Measurements from ENCODE around the gene PLEKHM3. TPM values are rescaled to one million over a fixed set of nuclear protein-coding genes. Genes with fewer than 3 reads are reported as not detected.
A peak's percentile ranks its signal among the peaks of the same experiment; 100 is the strongest.

PLEKHM3 gene
- total RNA-seq, 1 experiment from 2014 or later, result 9.3 TPM

DNA sequence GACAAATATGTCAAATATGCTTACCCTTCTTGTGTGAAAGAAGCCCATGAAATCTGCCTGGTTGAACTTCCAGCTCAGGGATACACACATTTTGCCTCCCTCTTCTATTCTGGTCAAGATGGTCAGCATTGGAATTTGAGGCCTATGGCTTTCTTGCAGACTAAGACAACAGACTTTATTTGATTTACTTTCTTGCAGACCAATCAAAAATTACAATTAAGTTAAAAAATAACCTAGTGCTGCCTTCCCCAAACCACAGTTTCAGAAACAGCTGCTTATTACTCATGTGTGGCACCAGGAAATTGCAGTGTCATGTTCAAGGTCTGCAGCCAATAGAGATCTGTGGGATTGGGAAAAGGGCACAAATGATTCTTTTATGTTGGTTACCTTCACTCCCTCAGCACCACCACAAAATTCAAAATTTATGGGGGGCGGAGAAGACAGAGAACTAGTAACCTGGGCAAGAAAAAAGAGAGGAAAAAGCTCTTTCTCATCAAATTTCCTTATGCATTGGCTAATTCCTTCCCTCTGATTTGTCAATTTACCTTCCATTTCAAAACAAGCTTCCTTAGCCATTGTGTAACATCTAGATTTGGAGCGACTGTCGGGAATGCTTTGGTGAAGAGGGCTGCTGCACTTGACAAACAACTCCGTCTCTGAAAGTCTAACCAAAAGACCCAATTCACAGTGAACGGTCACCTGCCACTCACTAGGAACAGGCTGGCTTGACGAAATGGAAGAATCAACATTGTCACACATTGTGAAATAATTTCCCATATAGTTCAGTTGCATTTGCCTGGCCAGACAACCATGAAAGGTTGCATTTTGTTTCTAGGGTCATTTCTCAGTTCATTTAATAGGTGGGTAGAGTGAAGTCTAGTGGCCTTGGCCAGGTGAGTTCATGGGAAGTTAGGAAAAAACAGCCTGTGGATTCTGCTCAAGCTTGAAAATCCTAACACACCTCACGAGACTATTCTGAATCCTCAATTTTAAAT, 155.2 kb downstream of the PLEKHM3 start:
- peaks cover 6% of the 10 kb centered on the region for H3K4me1 Mint-ChIP-seq (ENCODE audit: low read depth, unreplicated experiment)
- H3K4me1 ChIP-seq, result peaks cover 27% of the 10 kb centered on the region
- peak in 1 of 2 experiments; percentile 57 for DNase-seq

DNA sequence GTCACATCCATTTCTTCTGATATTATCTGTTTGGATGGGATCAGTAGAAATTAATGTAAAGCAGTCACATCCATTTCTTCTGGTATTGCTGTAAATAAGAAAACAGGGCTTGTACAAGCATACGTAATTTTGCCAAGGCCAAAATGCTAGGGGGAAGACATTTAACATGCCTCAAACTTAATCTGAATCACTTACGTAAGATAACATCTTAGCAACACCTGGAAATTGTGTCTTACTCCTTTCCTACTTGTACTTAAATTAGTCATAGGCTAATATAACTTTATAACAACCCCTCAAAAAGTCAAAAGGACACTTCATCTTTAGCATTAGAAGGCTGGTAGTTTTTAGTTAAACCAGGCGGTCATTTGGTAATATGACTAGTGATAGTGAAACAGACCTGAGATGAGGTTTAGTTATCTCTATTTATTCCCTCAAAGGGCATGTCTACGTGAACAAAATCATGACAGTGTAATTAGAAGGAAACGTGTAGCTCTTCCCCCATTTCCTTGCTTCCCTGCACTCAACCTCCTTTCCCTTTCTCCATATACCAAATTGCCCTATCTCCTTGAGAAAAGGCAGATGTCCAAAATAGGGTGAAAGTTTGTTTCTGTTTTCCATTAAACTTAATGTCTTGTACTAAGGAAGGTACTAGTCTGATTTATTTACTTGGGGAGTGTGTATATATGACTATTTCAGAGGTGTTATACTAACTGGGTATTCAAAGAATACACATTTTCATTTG, 156.3 kb downstream of the PLEKHM3 start:
- no peaks in the 10 kb centered on the region for H3K36me3 ChIP-seq (ENCODE audit: control insufficient read depth, insufficient read depth, low read length)
- peaks cover 5% of the 10 kb centered on the region for H3K36me3 Mint-ChIP-seq (ENCODE audit: insufficient read depth, unreplicated experiment)
- H3K4me1 Mint-ChIP-seq (ENCODE audit: low read depth, unreplicated experiment), result peaks cover 6% of the 10 kb centered on the region
- H3K27me3 Mint-ChIP-seq (ENCODE audit: insufficient read depth, unreplicated experiment), result no peaks in the 10 kb centered on the region
- TSS peak; percentile 47 for BruUV-seq (replicated peaks)
- H3K27me3 ChIP-seq (replicated peaks; ENCODE audit: control insufficient read depth, insufficient read depth, low read length), result no peaks in the 10 kb centered on the region
- DNase-seq, result no peak
- POLR2A ChIA-PET, result interaction anchor here (0.6 kb wide), 1 partner anchor 109 kb away, joined by 3 read pairs; no protein-coding TSS in a partner anchor
- H3K9me3 ChIP-seq, result no peaks in the 10 kb centered on the region
- CTCF ChIA-PET, result no interaction called here
- H3K4me1 ChIP-seq, result peaks cover 26% of the 10 kb centered on the region
- H3K9me3 Mint-ChIP-seq (ENCODE audit: unreplicated experiment), result no peaks in the 10 kb centered on the region
- TF ChIP-seq, protein P1, sequence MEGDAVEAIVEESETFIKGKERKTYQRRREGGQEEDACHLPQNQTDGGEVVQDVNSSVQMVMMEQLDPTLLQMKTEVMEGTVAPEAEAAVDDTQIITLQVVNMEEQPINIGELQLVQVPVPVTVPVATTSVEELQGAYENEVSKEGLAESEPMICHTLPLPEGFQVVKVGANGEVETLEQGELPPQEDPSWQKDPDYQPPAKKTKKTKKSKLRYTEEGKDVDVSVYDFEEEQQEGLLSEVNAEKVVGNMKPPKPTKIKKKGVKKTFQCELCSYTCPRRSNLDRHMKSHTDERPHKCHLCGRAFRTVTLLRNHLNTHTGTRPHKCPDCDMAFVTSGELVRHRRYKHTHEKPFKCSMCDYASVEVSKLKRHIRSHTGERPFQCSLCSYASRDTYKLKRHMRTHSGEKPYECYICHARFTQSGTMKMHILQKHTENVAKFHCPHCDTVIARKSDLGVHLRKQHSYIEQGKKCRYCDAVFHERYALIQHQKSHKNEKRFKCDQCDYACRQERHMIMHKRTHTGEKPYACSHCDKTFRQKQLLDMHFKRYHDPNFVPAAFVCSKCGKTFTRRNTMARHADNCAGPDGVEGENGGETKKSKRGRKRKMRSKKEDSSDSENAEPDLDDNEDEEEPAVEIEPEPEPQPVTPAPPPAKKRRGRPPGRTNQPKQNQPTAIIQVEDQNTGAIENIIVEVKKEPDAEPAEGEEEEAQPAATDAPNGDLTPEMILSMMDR (IDR thresholded peaks at IDR 0.05; ENCODE audit: insufficient read depth in 1 of 2, low read depth in 1 of 2, low read length in 1 of 2, severe bottlenecking in 1 of 2, unreplicated experiment in 1 of 2), result no peak
- intact Hi-C loops (cut with micrococcal nuclease; ENCODE audit: unreplicated experiment), result no loop called here
- H3K27ac Mint-ChIP-seq (ENCODE audit: unreplicated experiment), result no peak overlapping the region
- H3K4me3 ChIP-seq (ENCODE audit: low read depth, low read length), result no peak overlapping the region
- no peak overlapping the region for H3K4me3 Mint-ChIP-seq (ENCODE audit: unreplicated experiment)

More for the DNA sequence above, 155.2 kb downstream of the PLEKHM3 start:
- H3K9me3 Mint-ChIP-seq (ENCODE audit: unreplicated experiment), result no peaks in the 10 kb centered on the region
- peaks cover 5% of the 10 kb centered on the region for H3K36me3 Mint-ChIP-seq (ENCODE audit: insufficient read depth, unreplicated experiment)
- no peaks in the 10 kb centered on the region for H3K36me3 ChIP-seq (ENCODE audit: control insufficient read depth, insufficient read depth, low read length)
- no peak overlapping the region for H3K27ac Mint-ChIP-seq (ENCODE audit: unreplicated experiment)
- ChIA-PET POLR2A (interaction anchor here (0.6 kb wide), 1 partner anchor 110 kb away, joined by 3 read pairs; no protein-coding TSS in a partner anchor), CTCF (interaction anchor here (0.6 to 1.2 kb wide), 3 partner anchors 65 to 170 kb away, joined by 3 to 7 read pairs (median 4); partner anchors contain the start of gene FZD5)
- no TSS peak for BruUV-seq (replicated peaks)
- H3K4me3 Mint-ChIP-seq (ENCODE audit: unreplicated experiment), result no peak overlapping the region
- intact Hi-C loops (cut with micrococcal nuclease; ENCODE audit: unreplicated experiment), result loop anchor here (1.0 to 2.0 kb wide), 3 partner anchors 8 to 27 kb away; no protein-coding TSS in a partner anchor
- TF ChIP-seq, protein P1 (IDR thresholded peaks at IDR 0.05; ENCODE audit: insufficient read depth in 1 of 2, low read depth in 1 of 2, low read length in 1 of 2, severe bottlenecking in 1 of 2, unreplicated experiment in 1 of 2), result no peak
- H3K27me3 ChIP-seq (replicated peaks; ENCODE audit: control insufficient read depth, insufficient read depth, low read length), result no peaks in the 10 kb centered on the region
- H3K4me3 ChIP-seq (ENCODE audit: low read depth, low read length), result no peak overlapping the region
- H3K27me3 Mint-ChIP-seq (ENCODE audit: insufficient read depth, unreplicated experiment), result no peaks in the 10 kb centered on the region
- H3K9me3 ChIP-seq, result no peaks in the 10 kb centered on the region

DNA sequence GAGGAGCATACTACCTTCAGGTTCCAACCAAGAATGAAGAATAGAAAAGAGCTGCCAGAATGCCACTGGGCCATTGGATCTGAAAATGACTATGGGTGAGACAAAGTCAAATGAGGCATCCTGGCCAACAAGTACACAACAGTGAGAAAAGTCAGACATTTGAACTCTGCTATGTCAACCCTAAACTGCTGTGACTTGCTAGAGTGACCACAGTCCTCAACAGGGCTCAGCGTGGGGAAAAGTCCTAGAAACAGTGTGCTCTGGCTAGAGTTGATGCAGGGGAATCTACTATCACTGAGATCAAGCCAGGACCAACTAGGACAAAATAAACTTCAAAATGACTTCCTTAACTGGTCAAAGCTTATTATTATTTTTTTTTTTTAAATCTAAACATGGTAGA, 157.4 kb downstream of the PLEKHM3 start:
- Histone ChIP-seq H3K27me3 (replicated peaks; ENCODE audit: control insufficient read depth, insufficient read depth, low read length) (no peaks in the 10 kb centered on the region), H3K36me3 (ENCODE audit: control insufficient read depth, insufficient read depth, low read length) (no peaks in the 10 kb centered on the region), H3K9me3 (no peaks in the 10 kb centered on the region), H3K4me3 (ENCODE audit: low read depth, low read length) (no peak overlapping the region), H3K4me1 (peaks cover 16% of the 10 kb centered on the region)
- no peak overlapping the region for H3K27ac Mint-ChIP-seq (ENCODE audit: unreplicated experiment)
- no peaks in the 10 kb centered on the region for H3K27me3 Mint-ChIP-seq (ENCODE audit: insufficient read depth, unreplicated experiment)
- CTCF ChIA-PET, result no interaction called here
- BruUV-seq (replicated peaks), result no TSS peak
- POLR2A ChIA-PET, result interaction anchor here (0.6 kb wide), 1 partner anchor 86 kb away, joined by 3 read pairs; no protein-coding TSS in a partner anchor
- TF ChIP-seq, protein P1 (IDR thresholded peaks at IDR 0.05; ENCODE audit: insufficient read depth in 1 of 2, low read depth in 1 of 2, low read length in 1 of 2, severe bottlenecking in 1 of 2, unreplicated experiment in 1 of 2), result no peak
- no peak overlapping the region for H3K4me3 Mint-ChIP-seq (ENCODE audit: unreplicated experiment)
- peaks cover 5% of the 10 kb centered on the region for H3K36me3 Mint-ChIP-seq (ENCODE audit: insufficient read depth, unreplicated experiment)
- no peaks in the 10 kb centered on the region for H3K9me3 Mint-ChIP-seq (ENCODE audit: unreplicated experiment)
- no peak for DNase-seq
- peaks cover 4% of the 10 kb centered on the region for H3K4me1 Mint-ChIP-seq (ENCODE audit: low read depth, unreplicated experiment)
- intact Hi-C loops (cut with micrococcal nuclease; ENCODE audit: unreplicated experiment), result no loop called here
